ENCODE data around the gene PTTG2.
"Not testable (repeated sequence)": the region's sequence is repeated elsewhere in the genome, so short reads cannot be mapped to it uniquely, and the experiment has no call there.

Gene PTTG2

DNA sequence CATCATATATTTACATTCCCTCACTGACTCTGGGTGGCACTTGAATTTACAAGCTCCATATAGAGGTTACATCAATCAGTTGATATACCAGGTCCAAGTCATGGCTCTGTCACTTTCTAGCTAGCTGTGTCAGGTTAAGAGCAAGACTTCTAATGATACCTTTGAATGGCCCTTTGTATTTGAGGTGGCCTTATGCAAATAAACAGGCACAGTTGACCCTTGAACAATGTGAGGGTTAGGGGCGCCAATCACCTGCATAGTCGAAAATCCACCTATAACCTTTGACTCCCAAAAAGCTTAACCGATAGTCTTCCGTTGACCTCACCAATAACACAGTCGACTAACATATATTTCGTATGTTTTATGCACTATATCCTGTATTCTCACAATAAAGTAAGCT, 1.3 kb upstream of the PTTG2 start:
- no peak for DNase-seq

GRCh38 chr4:37960679-37961450, 667 bp downstream of the PTTG2 start:
- no peak for DNase-seq

- no peak for DNase-seq
These were observed 4.7 kb downstream of the PTTG2 start for GRCh38 chr4:37964734-37965457.

DNA sequence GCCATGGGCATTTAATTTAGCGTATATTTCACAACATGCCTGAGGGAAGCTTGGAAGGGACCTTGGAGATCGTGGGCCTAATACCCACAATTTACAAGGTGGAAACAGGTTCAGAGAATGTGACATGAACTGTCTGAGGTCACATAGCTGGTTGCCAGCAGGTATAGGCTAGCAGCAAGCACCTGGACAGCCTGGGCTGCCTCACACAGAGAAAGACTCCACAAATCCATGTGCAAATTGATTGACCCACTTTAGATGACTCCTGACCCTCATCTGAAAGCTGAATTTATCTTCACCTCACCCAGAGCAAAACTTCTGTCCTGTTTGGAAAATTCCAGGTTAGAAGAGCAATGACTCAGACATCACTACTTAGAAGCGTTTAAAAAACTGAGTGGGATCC, 5.8 kb downstream of the PTTG2 start:
- DNase-seq = no peak

DNA sequence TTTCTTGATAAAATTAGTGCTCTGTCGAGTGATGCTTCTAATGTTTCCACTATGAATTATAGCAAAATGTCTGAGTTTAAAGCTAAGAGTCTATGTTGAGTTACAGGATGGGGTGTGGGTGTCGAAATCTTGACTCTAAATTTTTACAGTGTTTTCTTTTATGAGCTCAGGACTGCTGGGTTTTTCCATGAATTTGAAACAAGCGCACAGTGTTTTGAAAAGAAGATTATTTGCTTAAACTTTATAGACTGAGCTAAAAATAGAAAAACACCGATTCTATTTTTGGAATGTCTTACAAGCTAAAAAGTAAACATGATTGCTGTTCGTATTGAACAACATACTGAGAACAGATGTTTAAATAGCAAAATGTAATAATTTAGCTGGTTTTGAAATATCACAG, 7.5 kb downstream of the PTTG2 start:
- DNase-seq = no peak

DNA sequence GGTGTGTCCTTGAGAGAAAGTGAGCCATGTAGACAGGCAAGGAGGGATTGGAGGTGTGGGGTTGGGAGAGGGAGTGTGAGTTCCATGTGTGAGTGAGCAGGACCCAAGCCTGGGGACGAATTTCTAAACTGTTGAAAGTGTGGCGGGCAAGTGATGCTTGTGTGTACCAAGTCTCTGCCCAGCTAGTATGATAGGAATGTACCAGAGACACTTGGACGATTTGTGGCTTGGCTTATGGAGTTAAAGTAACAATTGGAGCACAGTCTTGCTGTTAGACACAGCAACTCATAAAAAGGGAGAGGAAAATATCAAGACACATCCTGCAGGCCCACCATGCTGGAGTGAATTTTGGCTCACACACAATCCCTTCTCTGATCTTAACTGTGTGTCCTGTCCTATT, 8.5 kb downstream of the PTTG2 start:
- no peak for DNase-seq

DNA sequence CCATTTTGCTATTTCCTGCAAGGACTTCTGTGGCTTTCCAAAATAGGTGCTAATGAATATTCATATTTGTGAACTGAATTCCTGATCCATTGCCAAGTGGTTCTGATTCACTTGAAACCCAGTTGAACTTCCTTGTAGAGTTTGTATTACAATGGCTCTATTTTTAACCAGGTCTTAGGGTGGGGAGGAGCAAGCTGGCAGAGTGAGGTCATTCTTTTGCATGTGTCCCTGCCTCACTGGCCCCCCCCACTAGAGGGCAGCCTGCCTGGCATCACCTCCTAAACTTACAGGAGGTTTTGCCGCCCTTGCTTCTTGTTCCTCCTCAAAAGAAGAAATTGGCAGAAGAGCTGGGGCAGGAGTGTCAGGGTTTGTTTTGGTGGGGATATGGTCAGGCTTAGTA, 10.5 kb downstream of the PTTG2 start:
- peak in 4 of 5 experiments; percentile 39 to 69 (median 52) for DNase-seq

DNA sequence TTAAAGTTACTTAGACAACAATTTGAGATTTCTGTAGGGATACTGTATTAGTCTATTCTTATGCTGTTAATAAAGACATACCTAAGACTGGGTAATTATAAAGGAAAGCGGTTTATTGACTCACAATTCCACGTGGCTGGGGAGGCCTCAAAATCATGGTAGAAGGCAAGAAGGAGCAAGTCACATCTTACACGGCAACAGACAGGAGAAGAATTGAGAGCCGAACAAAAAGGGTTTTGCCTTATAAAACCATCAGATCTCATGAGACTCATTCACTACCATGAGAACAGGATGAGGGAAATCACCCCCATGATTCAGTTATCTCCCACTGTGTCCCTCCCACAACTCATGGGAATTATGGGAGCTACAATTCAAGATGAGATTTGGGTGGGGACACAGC, 11.0 kb downstream of the PTTG2 start:
- no peak for DNase-seq

DNA sequence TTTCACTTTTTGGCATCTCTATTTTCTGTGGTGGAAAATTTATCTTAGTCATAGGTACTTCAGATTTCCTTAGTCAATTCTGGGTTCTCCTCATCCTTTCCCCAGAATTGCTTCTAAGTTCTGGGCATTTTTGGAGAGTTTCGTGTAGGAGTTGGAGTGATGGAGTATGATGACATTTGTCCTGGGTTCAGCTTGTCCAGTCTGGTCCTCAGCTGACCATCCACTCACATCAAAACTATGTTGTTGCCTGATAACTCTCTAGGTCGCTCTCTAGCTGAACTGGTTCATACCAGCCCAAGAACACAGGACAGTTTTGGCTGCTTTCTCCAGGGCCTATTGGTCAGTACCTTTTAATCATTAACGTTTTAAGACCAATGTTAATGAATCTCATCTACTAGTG, 13.2 kb downstream of the PTTG2 start:
- no peak for DNase-seq

- not testable (repeated sequence) for DNase-seq
These were observed 15.2 kb downstream of the PTTG2 start for GRCh38 chr4:37975321-37975822.

DNA sequence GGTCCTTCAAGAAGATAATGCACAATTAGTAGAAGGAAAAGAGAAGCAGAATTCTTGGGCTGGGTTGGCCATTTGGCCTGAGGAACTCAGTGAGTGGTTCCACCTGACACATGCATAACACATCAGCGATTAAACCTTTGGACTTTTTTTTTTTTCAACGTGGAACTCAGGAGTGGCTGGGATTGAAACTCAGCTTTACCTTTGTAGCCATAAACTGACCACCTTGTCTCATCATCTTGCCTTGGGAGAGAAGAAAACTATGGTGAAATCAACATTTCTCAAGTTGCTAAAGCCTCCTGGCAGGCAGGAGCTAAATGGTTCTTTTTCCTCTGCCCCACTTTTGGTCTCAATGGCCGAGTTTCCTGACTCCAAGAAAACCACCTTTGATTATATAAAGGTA, 16.3 kb downstream of the PTTG2 start:
- no peak for DNase-seq

GRCh38 chr4:37976991-37977470, 16.8 kb downstream of the PTTG2 start:
- peak; percentile 60 to 83 (median 75) for DNase-seq

DNA sequence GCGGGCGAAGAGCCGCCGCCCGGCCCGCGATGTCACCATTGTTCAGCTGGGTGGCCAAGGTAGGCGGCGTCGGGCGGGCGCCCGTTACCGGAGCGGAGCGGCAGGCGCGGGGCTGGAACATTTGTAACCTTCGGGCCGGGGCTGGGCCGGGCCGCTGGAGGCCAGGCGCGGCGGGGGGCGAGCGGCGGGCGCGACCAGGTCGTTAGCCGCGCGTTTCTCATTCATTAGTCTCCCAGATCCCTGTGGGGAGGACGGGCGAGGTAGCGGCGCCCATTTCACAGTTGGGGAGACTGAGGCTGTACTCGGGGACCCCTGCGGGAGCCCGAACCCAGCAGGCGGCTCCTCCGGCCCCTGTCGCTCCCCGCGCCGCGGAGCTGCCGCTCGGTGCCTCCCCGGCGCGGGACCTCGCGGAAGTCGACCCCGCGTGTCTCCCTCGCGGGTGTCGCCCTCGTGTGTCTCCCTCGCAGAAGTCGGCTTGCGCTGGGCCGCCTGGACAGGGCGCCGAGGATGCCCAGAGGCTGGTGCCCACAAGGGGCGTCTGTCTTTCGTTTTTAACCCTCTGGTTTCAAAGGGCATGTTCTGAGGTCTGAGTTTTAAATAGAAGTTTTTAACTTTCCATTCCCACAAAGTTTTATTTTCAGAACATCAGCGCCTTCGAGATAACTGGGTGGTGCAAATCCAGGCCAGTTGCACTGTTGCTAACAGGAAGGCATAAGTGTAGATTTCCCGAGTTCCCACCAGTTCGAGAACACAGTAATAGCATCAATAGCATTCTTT, 17.5 kb downstream of the PTTG2 start:
- DNase-seq = peak; percentile 46 to 85 (median 67)

DNA sequence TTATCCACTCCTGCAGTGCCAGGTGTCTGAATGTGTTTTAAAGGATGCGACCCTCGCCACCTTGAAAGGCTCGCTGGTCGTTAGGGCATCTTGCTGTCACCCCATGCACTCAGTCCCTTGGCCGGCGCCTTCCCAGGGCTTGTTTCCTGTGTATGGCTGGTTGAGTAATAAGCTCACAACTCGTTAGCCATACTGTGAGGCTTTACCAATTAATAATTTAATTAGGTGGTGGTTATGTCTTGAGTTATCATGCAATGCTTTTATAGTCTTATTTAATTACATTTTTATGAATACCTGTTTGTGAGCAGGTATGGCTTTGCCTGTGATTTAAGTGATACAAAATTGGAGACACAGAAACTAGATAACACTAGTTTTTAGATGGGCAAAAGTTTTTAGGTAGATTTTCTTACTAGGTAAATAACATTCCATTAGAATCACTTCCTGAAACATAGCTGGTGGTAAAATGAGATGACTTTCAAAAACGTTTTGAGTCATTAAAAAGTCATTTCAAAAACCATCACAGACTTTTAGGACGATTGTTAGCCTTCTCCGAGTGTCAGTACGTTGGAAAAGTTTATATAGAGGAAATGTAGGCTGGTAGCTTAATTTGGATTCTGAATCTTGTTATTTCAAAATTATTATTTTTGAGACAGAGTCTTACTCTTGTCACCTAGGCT, 18.2 kb downstream of the PTTG2 start:
- DNase-seq = peak in 2 of 5 experiments; percentile 2 to 24

- DNase-seq = no peak
These were observed 20.0 kb downstream of the PTTG2 start for GRCh38 chr4:37980246-37980645.

DNA sequence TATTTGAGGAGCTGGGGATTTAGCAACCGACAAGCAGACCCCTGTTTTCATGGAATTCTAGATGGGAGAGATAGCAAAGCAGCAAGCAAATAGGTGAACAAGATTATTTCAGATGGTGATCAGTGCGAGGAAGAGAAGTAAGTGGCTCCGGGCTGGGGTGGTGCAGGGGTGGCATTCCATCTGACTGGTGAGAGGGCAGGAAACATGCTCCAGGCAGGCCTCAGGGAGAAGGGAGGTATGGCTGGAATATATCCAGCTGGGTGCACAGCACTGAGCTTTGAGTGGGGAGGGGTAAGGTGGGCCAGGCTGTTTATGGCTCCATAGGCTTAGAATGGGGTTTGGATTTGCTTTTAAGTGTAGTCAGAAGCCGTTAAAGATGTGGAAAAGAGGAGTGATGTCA, 21.2 kb downstream of the PTTG2 start:
- no peak for DNase-seq

DNA sequence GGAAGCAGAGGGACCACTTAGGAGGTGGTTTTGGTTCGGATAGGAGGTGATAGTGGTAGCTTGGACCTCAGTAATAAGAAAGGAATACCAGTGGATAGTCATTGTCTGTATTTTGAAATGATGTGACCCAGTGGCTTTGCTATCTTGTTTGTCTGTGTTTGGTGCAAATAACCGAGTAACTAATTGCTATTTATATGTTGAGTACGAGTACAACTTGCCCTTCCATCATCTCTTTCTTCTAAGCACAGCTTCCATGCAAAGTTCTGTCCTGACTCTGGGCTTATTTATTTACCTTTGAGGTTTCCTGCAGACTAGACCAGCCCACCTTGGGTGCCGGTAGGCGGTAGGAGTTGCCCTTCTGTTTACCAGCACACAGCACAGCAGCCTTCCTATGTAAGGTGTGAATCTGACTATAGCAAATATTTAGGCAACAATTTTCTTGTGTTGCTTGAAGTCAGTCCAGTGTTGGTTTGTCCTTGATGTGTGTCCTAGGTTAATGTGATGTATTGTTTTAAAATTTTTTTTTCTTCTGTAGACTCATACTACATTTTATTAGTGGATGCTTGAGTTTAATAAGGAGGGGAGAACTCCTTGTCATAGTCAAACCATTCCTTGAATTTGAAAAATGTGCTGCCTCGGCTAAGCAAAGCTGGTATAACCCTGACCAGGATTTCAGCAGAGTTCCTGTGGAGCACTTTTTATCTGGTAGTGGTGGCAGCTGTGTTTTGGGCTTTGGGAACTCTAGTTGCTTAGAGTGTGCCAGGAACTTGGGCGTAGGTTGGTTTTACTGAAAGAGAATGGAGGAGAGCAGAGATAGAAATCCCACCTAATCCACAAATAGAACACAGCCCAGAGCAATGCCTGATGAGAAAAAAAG, 21.9 kb downstream of the PTTG2 start:
- DNase-seq = no peak

- no peak for DNase-seq
These were observed 22.5 kb downstream of the PTTG2 start for GRCh38 chr4:37982736-37983135.

DNA sequence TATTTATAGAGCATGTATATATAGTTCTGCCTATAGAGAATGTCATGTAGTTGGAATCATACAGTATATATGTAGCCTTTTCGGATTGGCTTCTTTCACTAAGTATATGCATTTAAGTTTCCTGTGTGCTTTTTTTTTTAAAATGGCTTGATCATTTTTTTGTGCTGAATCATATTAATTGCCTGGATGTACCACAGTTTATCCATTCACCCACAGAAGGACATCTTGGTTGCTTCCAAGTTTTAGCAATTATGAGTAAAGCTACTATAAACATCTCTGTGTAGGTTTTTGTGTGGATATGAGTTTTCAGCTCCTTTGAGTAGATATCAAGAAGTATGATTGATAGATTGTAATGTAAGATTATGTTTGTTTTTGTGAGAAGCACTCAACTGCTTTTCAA, 23.8 kb downstream of the PTTG2 start:
- no peak for DNase-seq

- DNase-seq = no peak
These were observed 25.6 kb downstream of the PTTG2 start for GRCh38 chr4:37985730-37986275.

DNA sequence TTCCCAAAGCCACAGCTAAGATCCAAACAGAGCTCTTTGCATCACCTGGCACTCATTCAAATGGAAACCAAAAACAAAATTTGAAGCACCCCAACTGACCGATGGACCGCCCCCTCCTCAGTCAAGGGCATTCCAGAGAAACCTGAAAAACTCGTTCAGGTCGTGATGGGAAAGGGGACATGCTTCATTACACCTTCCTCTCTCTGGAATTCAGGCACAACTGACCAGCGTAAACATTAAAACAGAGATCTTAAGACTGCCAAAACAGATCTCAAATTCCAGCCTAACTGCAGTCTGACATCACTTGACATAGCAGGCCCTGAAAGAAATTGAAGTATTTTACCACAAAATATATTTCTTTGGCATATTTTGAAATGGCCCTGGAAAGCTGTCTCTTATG, 28.5 kb downstream of the PTTG2 start:
- DNase-seq = no peak
